Kidney epithelial cell (primary cell): ENCODE results near the gene SLC22A17. TPM values are rescaled to one million over a fixed set of nuclear protein-coding genes. Genes with fewer than 3 reads are reported as not detected.
A peak's percentile ranks its signal among the peaks of the same experiment; 100 is the strongest.

Experiments
- DNase-seq: peaks from one replicate; pipeline ENCODE4 v3.0.0-alpha.2; 2010; ENCODE audit warnings: low read depth
- H3K27me3 ChIP-seq: 2 replicates; pipeline ENCODE4 v1.6.0; 2011; ENCODE audit warnings: low read length; ENCODE audit not compliant: control insufficient read depth, insufficient read depth
- H3K36me3 ChIP-seq: 2 replicates; pipeline ENCODE4 v1.5.1; 2011; ENCODE audit warnings: low read length; ENCODE audit not compliant: control insufficient read depth, insufficient read depth
- H3K4me3 ChIP-seq: 2 replicates; pipeline ENCODE4 v1.5.1; 2011; ENCODE audit warnings: low read depth, mild to moderate bottlenecking, control low read depth, low read length
- total RNA-seq: library from RNA; depleted of rRNA; stranded (reverse); fragments of >200 nt; gene quantifications from 2 replicates; pipeline ENCODE4 v1.2.3, GENCODE V29; 2015
- TF ChIP-seq, protein P1 (sequence below): IDR thresholded peaks from 2 replicates; pipeline ENCODE4 v1.5.1; 2011; ENCODE audit warnings: mild to moderate bottlenecking, moderate library complexity, low read length, control low read depth, inconsistent platforms; ENCODE audit not compliant: insufficient read depth, poor library complexity, severe bottlenecking

The SLC22A17 gene
- total RNA-seq, 1 donor from 2014 or later = 7.8 TPM

DNA sequence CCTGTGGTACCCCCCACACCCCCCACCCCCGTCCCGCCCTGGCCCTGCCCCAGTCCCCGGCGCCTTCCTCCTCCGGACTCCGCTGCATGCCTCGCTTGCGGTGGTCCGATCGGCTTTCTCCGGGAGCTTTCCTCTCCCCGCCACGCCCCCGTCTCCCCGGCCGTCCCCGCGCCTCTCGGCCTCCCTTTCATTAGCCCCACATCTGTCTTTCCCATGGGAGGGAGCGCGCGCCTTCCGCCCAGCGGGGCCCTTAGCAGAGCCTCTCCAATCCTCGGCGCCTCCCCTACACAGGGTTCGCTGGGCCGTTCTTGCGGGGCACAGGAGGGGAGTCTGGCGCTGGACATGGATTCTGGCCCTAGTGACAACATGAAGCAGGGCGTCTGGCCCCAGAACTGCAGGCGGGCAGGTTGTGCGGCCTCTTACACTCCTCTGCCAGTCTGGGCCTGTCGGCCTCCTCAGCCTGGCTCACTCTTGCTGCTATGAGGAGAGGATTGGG lies 13.8 kb upstream of the SLC22A17 start:
- no peak for DNase-seq
- peaks cover 17% of the 10 kb centered on the region for H3K27me3 ChIP-seq
- H3K4me3 ChIP-seq = peak overlapping the region; percentile 43
- H3K36me3 ChIP-seq = no peaks in the 10 kb centered on the region
- TF ChIP-seq, protein P1, sequence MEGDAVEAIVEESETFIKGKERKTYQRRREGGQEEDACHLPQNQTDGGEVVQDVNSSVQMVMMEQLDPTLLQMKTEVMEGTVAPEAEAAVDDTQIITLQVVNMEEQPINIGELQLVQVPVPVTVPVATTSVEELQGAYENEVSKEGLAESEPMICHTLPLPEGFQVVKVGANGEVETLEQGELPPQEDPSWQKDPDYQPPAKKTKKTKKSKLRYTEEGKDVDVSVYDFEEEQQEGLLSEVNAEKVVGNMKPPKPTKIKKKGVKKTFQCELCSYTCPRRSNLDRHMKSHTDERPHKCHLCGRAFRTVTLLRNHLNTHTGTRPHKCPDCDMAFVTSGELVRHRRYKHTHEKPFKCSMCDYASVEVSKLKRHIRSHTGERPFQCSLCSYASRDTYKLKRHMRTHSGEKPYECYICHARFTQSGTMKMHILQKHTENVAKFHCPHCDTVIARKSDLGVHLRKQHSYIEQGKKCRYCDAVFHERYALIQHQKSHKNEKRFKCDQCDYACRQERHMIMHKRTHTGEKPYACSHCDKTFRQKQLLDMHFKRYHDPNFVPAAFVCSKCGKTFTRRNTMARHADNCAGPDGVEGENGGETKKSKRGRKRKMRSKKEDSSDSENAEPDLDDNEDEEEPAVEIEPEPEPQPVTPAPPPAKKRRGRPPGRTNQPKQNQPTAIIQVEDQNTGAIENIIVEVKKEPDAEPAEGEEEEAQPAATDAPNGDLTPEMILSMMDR = no peak

DNA sequence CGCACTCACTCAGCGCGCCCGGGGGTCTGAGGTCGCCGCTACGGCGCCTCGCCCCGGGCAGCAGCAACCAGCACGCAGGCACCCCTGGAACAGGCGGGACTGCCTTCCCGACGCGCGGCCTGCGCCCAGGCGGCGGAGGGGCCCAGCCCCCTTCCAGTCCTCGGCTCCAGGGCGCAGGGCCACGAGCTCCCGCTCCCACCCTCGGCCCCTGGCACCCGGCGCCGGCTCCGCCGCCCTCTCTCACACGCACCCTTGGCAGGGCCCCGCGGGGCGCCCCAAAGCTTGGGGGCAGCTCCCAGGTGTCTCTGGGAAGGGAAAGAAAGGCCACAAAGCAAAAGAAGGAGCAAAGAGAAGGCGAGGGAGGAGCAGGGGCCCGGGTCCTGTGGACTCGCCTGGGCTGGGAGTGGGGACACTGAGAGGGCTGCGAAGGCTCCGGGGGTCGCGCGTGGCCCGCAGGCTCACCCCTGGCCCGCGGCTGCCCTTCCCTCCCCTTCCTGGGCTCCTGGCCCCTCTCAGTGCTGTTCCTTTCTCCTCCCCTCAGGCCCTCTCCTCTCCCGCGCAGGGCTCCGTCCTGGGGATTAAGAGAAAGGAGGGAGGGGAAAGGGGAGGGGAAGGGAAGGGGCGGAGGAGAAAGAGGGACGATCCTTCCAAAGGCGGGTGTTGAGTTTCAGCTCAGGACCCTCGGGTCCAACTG lies 13.2 kb upstream of the SLC22A17 start:
- H3K36me3 ChIP-seq = no peaks in the 10 kb centered on the region
- peak; percentile 16 for DNase-seq
- H3K27me3 ChIP-seq = peaks cover 17% of the 10 kb centered on the region
- H3K4me3 ChIP-seq = peak overlapping the region; percentile 43
- TF ChIP-seq, protein P1 = no peak

DNA sequence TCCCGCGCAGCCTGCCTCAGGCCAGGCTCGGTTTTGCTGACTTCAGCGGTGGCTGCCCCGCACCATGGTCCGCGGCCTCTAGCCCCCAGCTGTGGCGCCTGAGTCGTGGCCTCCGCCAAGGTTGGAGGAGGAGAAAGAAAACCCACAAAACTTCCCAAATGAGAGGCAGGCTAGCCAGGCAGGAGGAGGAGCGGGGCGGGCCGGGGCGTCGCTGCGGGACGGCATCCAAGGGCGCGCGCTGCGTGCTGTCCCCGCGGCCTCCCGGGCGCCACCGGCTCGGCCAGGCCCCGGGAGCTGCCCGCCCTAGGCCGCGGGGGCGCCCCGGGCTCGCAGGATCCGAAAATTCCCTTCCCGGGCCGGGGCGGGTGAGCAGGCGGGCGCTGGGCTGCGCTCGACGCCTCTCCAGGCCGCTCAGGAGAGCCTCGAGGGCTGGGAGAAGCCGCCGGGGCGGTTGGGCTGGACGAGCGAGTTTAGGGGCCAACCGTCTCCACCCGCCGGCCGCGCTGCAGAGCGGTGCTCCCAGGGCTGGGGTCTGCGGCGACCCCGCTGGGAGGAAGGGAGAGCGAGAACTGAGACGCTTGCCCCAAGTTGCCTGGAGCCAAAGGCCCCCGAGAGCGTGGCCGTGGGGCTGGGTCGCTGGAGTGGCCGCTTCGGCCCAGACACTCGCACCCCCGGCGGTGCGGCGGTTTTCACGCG lies 12.5 kb upstream of the SLC22A17 start, which contains the start of gene EFS:
Gene EFS, minus strand, starts transcription at position 137 of the 696 bp plus-strand sequence. CDS start 147 bp downstream, outside the sequence.
- Histone ChIP-seq H3K27me3 (peaks cover 17% of the 10 kb centered on the region), H3K4me3 (peak within 1 kb of the TSS; percentile 43), H3K36me3 (no peaks in the 10 kb centered on the region)
- DNase-seq = no peak
- TF ChIP-seq, protein P1 = no peak

DNA sequence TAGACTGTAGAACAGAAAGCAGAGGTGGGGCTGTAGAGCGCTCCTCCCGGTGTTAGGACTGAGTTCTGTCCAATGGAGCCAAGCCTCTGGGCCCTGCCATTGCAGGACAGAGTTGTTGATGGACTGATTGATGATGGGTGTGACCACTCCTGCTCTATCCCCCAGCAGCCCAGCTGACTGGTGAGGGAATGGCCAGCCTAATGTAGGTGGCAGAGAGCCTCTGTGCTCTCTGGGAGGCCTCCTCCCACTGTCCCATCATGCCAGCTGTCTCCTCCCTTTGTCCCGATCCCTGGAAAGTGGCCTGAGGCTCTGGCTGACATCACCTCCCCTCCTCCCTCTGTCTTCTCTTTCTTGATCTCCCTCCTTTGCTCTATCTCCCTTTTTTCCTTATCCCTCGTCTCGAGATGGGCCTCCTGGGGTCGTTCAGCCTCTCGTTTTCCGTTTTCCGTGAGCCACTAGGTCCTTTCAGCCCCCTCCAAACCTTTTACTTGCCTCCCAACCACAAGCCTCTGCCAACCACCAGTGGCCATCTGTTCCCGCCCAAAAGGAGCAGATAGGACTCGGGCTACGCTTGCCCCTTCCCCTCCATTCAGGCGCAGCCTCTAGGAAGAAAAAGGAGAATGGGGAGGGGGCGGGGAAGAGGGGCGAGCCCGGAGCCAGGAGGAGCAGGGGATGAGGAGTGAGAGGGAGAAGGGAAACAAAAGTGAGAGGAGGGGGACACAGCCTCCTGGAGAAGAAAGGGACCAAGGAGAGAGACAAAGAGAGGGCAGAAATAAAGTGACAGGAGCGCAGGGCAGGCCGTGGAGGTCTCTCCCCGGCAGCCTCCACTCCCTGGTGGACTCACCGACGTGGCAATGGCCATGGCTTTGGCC lies 11.7 kb upstream of the SLC22A17 start:
- Histone ChIP-seq H3K36me3 (no peaks in the 10 kb centered on the region), H3K27me3 (peaks cover 17% of the 10 kb centered on the region), H3K4me3 (peak overlapping the region; percentile 43)
- TF ChIP-seq, protein P1 = no peak
- no peak for DNase-seq

DNA sequence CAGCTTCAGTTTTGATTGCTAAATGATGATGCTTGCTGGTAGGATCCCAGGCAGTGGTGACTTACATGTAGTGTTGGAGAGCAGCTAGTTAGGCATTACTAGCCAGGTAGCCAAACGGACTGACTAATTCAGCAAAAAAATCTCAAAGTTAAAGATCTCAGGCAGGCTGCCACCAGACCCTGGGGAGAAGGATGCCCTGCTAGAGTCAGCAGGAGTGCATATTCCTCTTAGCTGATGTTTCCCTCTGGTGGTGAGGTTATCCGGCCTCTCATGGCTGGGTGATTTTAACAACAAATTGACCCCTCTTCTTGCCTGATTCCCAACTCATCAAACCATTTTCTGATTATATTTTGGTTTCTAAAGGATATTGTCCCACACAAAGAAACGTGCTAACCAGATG lies 9.5 kb upstream of the SLC22A17 start:
- TF ChIP-seq, protein P1 = peak; percentile 29
- H3K36me3 ChIP-seq = no peaks in the 10 kb centered on the region
- no peak overlapping the region for H3K4me3 ChIP-seq
- no peak for DNase-seq
- H3K27me3 ChIP-seq = peaks cover 11% of the 10 kb centered on the region
